GM18870 (cell line): ENCODE data around the gene CFAP20DC.
"Not testable (repeated sequence)": the region's sequence is repeated elsewhere in the genome, so short reads cannot be mapped to it uniquely, and the experiment has no call there.

Source experiments
- ATAC-seq: cut with Tn5 transposase; IDR thresholded peaks from one replicate; pipeline ENCODE4 v1.9.1; 2021; ENCODE audit warnings: moderate library complexity; ENCODE audit not compliant: unreplicated experiment

CFAP20DC gene

GRCh38 chr3:58824285-58824684 is 225.5 kb downstream of the CFAP20DC start:
- no peak for ATAC-seq

GRCh38 chr3:58806551-58807244 is 243.1 kb downstream of the CFAP20DC start:
- not testable (repeated sequence) for ATAC-seq

GRCh38 chr3:58804914-58805313 is 244.9 kb downstream of the CFAP20DC start:
- ATAC-seq: no peak

- ATAC-seq: no peak
Observed at GRCh38 chr3:58801541-58801940, 248.3 kb downstream of the CFAP20DC start.

GRCh38 chr3:58800940-58801339 is 248.9 kb downstream of the CFAP20DC start:
- no peak for ATAC-seq

- no peak for ATAC-seq
Observed at GRCh38 chr3:58800032-58800431, 249.8 kb downstream of the CFAP20DC start.

GRCh38 chr3:58799271-58799670 is 250.6 kb downstream of the CFAP20DC start:
- no peak for ATAC-seq

- no peak for ATAC-seq
Observed at GRCh38 chr3:58798312-58798711, 251.5 kb downstream of the CFAP20DC start.

GRCh38 chr3:58794750-58795149 is 255.1 kb downstream of the CFAP20DC start:
- ATAC-seq: no peak

GRCh38 chr3:58793938-58794337 is 255.9 kb downstream of the CFAP20DC start:
- ATAC-seq: no peak

- no peak for ATAC-seq
Observed at GRCh38 chr3:58792921-58793451, 256.8 kb downstream of the CFAP20DC start.

- ATAC-seq: no peak
Observed at GRCh38 chr3:58789385-58789784, 260.4 kb downstream of the CFAP20DC start.

GRCh38 chr3:58784888-58785287 is 264.9 kb downstream of the CFAP20DC start:
- no peak for ATAC-seq

- ATAC-seq: no peak
Observed at GRCh38 chr3:58784425-58784824, 265.4 kb downstream of the CFAP20DC start.

- no peak for ATAC-seq
Observed at GRCh38 chr3:58783845-58784244, 266.0 kb downstream of the CFAP20DC start.

GRCh38 chr3:58779934-58780333 is 269.9 kb downstream of the CFAP20DC start:
- ATAC-seq: no peak

GRCh38 chr3:58776231-58776630 is 273.6 kb downstream of the CFAP20DC start:
- no peak for ATAC-seq

- ATAC-seq: no peak
Observed at GRCh38 chr3:58772462-58772861, 277.4 kb downstream of the CFAP20DC start.

GRCh38 chr3:58769065-58769464 is 280.8 kb downstream of the CFAP20DC start:
- no peak for ATAC-seq

- no peak for ATAC-seq
Observed at GRCh38 chr3:58766587-58767282, 283.1 kb downstream of the CFAP20DC start.

GRCh38 chr3:58755150-58755549 is 294.7 kb downstream of the CFAP20DC start:
- ATAC-seq: no peak

- peak; percentile 56 for ATAC-seq
Observed at GRCh38 chr3:58754074-58754473, 295.8 kb downstream of the CFAP20DC start.
